HCT116 (cell line): ENCODE results near the gene MEP1A. TPM values are rescaled to one million over a fixed set of nuclear protein-coding genes. Genes with fewer than 3 reads are reported as not detected.
"Not testable (repeated sequence)": the region's sequence is repeated elsewhere in the genome, so short reads cannot be mapped to it uniquely, and the experiment has no call there.

ENCODE experiments used
- ATAC-seq: fragments of 200-7000 bp; cut with Tn5 transposase; 2 replicates; pipeline ENCODE4 v1.9.1; 2020; ENCODE audit warnings: mild to moderate bottlenecking, moderate library complexity
- BruUV-seq: library from RNA; stranded (reverse); fragments of 400-500 nt; replicated peaks from 2 replicates; lab custom pipeline; 2021; lab: Mats Ljungman, UMichigan
- CTCF ChIA-PET: fragments of 300-600 bp; sonication (Branson Sonifier 250); formaldehyde crosslinking; loops from one replicate; lab custom pipeline; 2021; ENCODE audit warnings: antibody characterized with exemption; lab: Charles Lee
- POLR2A ChIA-PET: fragments of 300-600, 350-600 bp; sonication (Branson Sonifier 250); formaldehyde crosslinking; loops from one replicate; lab custom pipeline; 2021; ENCODE audit warnings: antibody characterized with exemption; lab: Charles Lee
- RAD21 ChIA-PET, 2 experiments: fragments of 300-600 bp; sonication (Branson Sonifier 250); formaldehyde crosslinking; loops; one replicate each; lab custom pipeline; 2023; ENCODE audit warnings: low total read pairs in 2 of 2; ENCODE audit not compliant: uncharacterized antibody in 2 of 2, unreplicated experiment in 2 of 2, low non-redundant PET in 1 of 2; lab: Charles Lee
- DNase-seq: peaks from one replicate; pipeline ENCODE4 v3.0.0-alpha.2; 2010; ENCODE audit warnings: low read depth, low spot score
- H2AFZ ChIP-seq: fragments of 200-600 bp; shearing (Covaris generic), sonication (generic); 2 replicates; pipeline ENCODE4 v1.6.1; 2017; ENCODE audit warnings: low read depth, mixed run types, mixed read lengths, antibody characterized with exemption, low read length; ENCODE audit not compliant: poor library complexity, severe bottlenecking
- H3K27ac ChIP-seq: 2 replicates; pipeline ENCODE4 v1.5.1; 2012; ENCODE audit warnings: low read depth, low read length
- H3K27me3 ChIP-seq: fragments of 200-600 bp; sonication (generic); 2 replicates; pipeline ENCODE4 v1.6.1; 2016; ENCODE audit warnings: mixed run types, low read length, mixed read lengths; ENCODE audit not compliant: insufficient read depth
- H3K36me3 ChIP-seq, 2 experiments: fragments of 200-500 bp in 1 of 2; fragments of 200-600 bp in 1 of 2; sonication (Bioruptor generic) in 1 of 2; sonication (generic) in 1 of 2; 2 replicates each; pipeline versions ENCODE4 v1.5.1 to v1.6.1; 2014 to 2016; ENCODE audit warnings: low read length in 2 of 2, inconsistent platforms in 1 of 2, mixed read lengths in 1 of 2, mixed run types in 1 of 2; ENCODE audit not compliant: insufficient read depth in 2 of 2, control insufficient read depth in 1 of 2
- H3K4me1 ChIP-seq, 2 experiments: fragments of 200-600 bp in 1 of 2; sonication (generic) in 1 of 2; 2 replicates each; pipeline versions ENCODE4 v1.5.1 to v1.6.1; 2012 to 2017; ENCODE audit warnings: low read length in 2 of 2, inconsistent platforms in 1 of 2, mild to moderate bottlenecking in 1 of 2, mixed read lengths in 1 of 2, mixed run types in 1 of 2, moderate library complexity in 1 of 2; ENCODE audit not compliant: insufficient read depth in 2 of 2, control insufficient read depth in 1 of 2
- H3K4me2 ChIP-seq: fragments of 200-600 bp; sonication (generic); 2 replicates; pipeline ENCODE4 v1.6.1; 2017; ENCODE audit warnings: mixed run types, low read length, mixed read lengths
- H3K4me3 ChIP-seq, 2 experiments: fragments of 200-600 bp in 1 of 2; sonication (generic) in 1 of 2; replicated peaks in 1 of 2; 2 replicates each; pipeline ENCODE4 v1.5.1; 2011 to 2016; ENCODE audit warnings: low read length in 2 of 2, control low read depth in 1 of 2, low read depth in 1 of 2, mild to moderate bottlenecking in 1 of 2, mixed read lengths in 1 of 2, mixed run types in 1 of 2
- H3K79me2 ChIP-seq: fragments of 200-600 bp; sonication (generic); 2 replicates; pipeline ENCODE4 v1.6.1; 2017; ENCODE audit warnings: mild to moderate bottlenecking, mixed run types, low read length, moderate library complexity, mixed read lengths; ENCODE audit not compliant: insufficient read depth
- H3K9ac ChIP-seq: fragments of 200-600 bp; sonication (generic); 2 replicates; pipeline ENCODE4 v1.6.1; 2016; ENCODE audit warnings: low read length, mixed read lengths
- H3K9me2 ChIP-seq: fragments of 200-600 bp; sonication (generic), shearing (Covaris generic); 2 replicates; pipeline ENCODE4 v1.6.1; 2017; ENCODE audit warnings: mixed run types, mild to moderate bottlenecking, moderate library complexity; ENCODE audit not compliant: insufficient read depth
- H3K9me3 ChIP-seq, 2 experiments: fragments of 200-500 bp in 1 of 2; fragments of 200-600 bp in 1 of 2; sonication (Bioruptor generic) in 1 of 2; sonication (generic) in 1 of 2; 2 replicates each; pipeline ENCODE4 v1.6.1; 2014 to 2017; ENCODE audit warnings: low read length in 2 of 2, mixed read lengths in 2 of 2, inconsistent platforms in 1 of 2, low read depth in 1 of 2, mild to moderate bottlenecking in 1 of 2, mixed run types in 1 of 2, moderate library complexity in 1 of 2; ENCODE audit not compliant: control insufficient read depth in 1 of 2, insufficient read depth in 1 of 2
- H4K20me1 ChIP-seq: fragments of 200-600 bp; sonication (generic), shearing (Covaris generic); 2 replicates; pipeline ENCODE4 v1.6.1; 2017; ENCODE audit warnings: mixed run types, mild to moderate bottlenecking, moderate library complexity; ENCODE audit not compliant: insufficient read depth
- CBX3 ChIP-seq: IDR thresholded peaks from 2 replicates; pipeline ENCODE4 v1.6.1; 2012; ENCODE audit warnings: low read depth
- CEBPB ChIP-seq: IDR thresholded peaks from 2 replicates; pipeline ENCODE4 v1.6.1; 2012; ENCODE audit warnings: low read depth
- EGR1 ChIP-seq: IDR thresholded peaks from 2 replicates; pipeline ENCODE4 v1.6.1; 2012; ENCODE audit warnings: low read depth
- EZH2phosphoT487 ChIP-seq: fragments of 200-600 bp; IDR thresholded peaks from 2 replicates; pipeline ENCODE4 v1.6.1; 2018; ENCODE audit warnings: antibody characterized with exemption, borderline replicate concordance
- JUND ChIP-seq: IDR thresholded peaks from 2 replicates; pipeline ENCODE4 v1.6.1; 2012
- POLR2A ChIP-seq: IDR thresholded peaks from 2 replicates; pipeline ENCODE4 v1.7.0; 2011; ENCODE audit warnings: borderline replicate concordance; ENCODE audit not compliant: insufficient read depth, insufficient read length; ENCODE audit errors: extremely low read depth
- POLR2AphosphoS5 ChIP-seq: IDR thresholded peaks from 2 replicates; pipeline ENCODE4 v1.6.1; 2011; ENCODE audit warnings: mild to moderate bottlenecking, low read depth, low read length, moderate library complexity
- RAD21 ChIP-seq: IDR thresholded peaks from 2 replicates; pipeline ENCODE4 v1.6.1; 2012; ENCODE audit warnings: low read depth, mild to moderate bottlenecking
- REST ChIP-seq: IDR thresholded peaks from 2 replicates; pipeline ENCODE4 v1.6.1; 2012; ENCODE audit warnings: low read depth
- SIN3A ChIP-seq: IDR thresholded peaks from 2 replicates; pipeline ENCODE4 v1.6.1; 2012; ENCODE audit warnings: low read depth
- SP1 ChIP-seq: IDR thresholded peaks from 2 replicates; pipeline ENCODE4 v1.6.1; 2012; ENCODE audit warnings: low read depth
- SRF ChIP-seq: IDR thresholded peaks from 2 replicates; pipeline ENCODE4 v1.6.1; 2012; ENCODE audit warnings: low read depth
- YY1 ChIP-seq: IDR thresholded peaks from 2 replicates; pipeline ENCODE4 v1.6.1; 2011; ENCODE audit warnings: low read length, low read depth, moderate library complexity, mild to moderate bottlenecking; ENCODE audit not compliant: insufficient replicate concordance; ENCODE audit errors: extremely low read depth
- ZFX ChIP-seq: fragments of 450-650 bp; IDR thresholded peaks from 2 replicates; pipeline ENCODE4 v1.6.1; 2017
- ZNF274 ChIP-seq: fragments of 200-500 bp; sonication (Bioruptor generic); IDR thresholded peaks from 2 replicates; pipeline ENCODE4 v1.6.1; 2014; ENCODE audit warnings: mild to moderate bottlenecking, low read depth, low read length, inconsistent platforms
- intact Hi-C: fragments of 100-400 bp; cut with micrococcal nuclease; formaldehyde crosslinking; loops from 2 replicates; pipeline ENCODE4 v1.10.0; 2022
- total RNA-seq: library from RNA; stranded (reverse); gene quantifications from one replicate; pipeline ENCODE4 v1.2.1, GENCODE V29; 2021; ENCODE audit not compliant: unreplicated experiment
- TF ChIP-seq, protein P1 (sequence below): IDR thresholded peaks from 2 replicates; pipeline ENCODE4 v1.6.1; 2012
- TF ChIP-seq, protein P2 (sequence below): IDR thresholded peaks from 2 replicates; pipeline ENCODE4 v1.6.1; 2011; ENCODE audit warnings: mild to moderate bottlenecking, low read length, moderate library complexity; ENCODE audit not compliant: insufficient replicate concordance; ENCODE audit errors: extremely low read depth

MEP1A gene
- total RNA-seq, 1 experiment from 2014 or later = not detected

GRCh38 chr6:46774736-46775135 is 18.5 kb upstream of the MEP1A start:
- H3K36me3 ChIP-seq, ATAC-seq, H2AFZ ChIP-seq, H3K9me3 ChIP-seq, H3K9ac ChIP-seq, BruUV-seq, H4K20me1 ChIP-seq, H3K27ac ChIP-seq, H3K79me2 ChIP-seq, DNase-seq, H3K9me2 ChIP-seq, H3K4me1 ChIP-seq, H3K4me2 ChIP-seq, intact Hi-C loops, H3K4me3 ChIP-seq, H3K27me3 ChIP-seq, CTCF ChIA-PET, POLR2A ChIA-PET, RAD21 ChIA-PET: not testable (repeated sequence)

DNA sequence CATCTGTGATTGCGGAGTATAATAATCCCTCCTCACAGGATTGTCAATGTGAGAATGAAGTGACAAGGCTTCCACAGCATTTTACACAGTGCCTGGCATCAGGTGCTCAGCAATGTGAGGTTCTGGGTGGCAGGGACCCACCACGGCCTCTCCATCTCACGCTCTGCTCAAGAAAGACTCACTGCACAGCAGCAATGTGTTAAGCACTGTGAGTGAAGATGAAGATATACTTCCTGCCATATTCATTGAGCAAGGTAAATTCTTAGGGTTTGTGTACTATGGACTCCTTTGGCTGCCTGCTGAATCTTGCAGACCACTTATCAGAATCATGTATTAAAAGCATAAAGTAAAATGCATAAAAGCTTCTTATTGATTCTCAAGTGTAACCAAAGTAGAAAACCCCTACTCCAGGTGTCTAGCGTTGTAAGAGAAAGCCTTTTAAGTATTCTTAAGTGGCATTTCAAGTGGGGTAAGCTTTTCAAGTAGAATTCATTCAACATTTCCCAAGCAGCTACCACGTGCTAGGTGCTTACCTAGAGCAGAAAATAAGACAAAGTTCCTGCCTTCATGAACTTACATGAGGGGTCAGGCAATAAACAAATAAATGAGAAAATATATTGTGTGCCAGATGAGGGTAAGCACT is 17.0 kb upstream of the MEP1A start:
- TF ChIP-seq CEBPB (no peak), JUND (no peak), REST (no peak), ZFX (no peak), EZH2phosphoT487 (no peak), YY1 (no peak), SP1 (no peak), SIN3A (no peak), RAD21 (no peak), EGR1 (no peak), ZNF274 (no peak), CBX3 (no peak), POLR2A (no peak), SRF (no peak), POLR2AphosphoS5 (no peak)
- TF ChIP-seq, protein P1, sequence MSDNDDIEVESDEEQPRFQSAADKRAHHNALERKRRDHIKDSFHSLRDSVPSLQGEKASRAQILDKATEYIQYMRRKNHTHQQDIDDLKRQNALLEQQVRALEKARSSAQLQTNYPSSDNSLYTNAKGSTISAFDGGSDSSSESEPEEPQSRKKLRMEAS = no peak
- TF ChIP-seq, protein P2, sequence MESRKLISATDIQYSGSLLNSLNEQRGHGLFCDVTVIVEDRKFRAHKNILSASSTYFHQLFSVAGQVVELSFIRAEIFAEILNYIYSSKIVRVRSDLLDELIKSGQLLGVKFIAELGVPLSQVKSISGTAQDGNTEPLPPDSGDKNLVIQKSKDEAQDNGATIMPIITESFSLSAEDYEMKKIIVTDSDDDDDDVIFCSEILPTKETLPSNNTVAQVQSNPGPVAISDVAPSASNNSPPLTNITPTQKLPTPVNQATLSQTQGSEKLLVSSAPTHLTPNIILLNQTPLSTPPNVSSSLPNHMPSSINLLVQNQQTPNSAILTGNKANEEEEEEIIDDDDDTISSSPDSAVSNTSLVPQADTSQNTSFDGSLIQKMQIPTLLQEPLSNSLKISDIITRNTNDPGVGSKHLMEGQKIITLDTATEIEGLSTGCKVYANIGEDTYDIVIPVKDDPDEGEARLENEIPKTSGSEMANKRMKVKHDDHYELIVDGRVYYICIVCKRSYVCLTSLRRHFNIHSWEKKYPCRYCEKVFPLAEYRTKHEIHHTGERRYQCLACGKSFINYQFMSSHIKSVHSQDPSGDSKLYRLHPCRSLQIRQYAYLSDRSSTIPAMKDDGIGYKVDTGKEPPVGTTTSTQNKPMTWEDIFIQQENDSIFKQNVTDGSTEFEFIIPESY = no peak
- TF ChIP-seq, all 23 proteins: peak for 0
- DNase-seq = no peak
- Histone ChIP-seq H3K4me3 (no peak overlapping the region), H3K9ac (no peak overlapping the region), H3K36me3 (no peaks in the 10 kb centered on the region), H2AFZ (no peak overlapping the region), H3K9me3 (no peaks in the 10 kb centered on the region), H3K27ac (no peak overlapping the region), H3K79me2 (no peaks in the 10 kb centered on the region), H3K27me3 (no peaks in the 10 kb centered on the region), H3K9me2 (no peaks in the 10 kb centered on the region), H3K4me1 (no peaks in the 10 kb centered on the region), H3K4me2 (no peak overlapping the region), H4K20me1 (no peaks in the 10 kb centered on the region)
- intact Hi-C loops = no loop called here
- CTCF ChIA-PET = no interaction called here
- POLR2A ChIA-PET = no interaction called here
- no peak for ATAC-seq
- no TSS peak for BruUV-seq
- RAD21 ChIA-PET = no interaction called here
